ENCODE results near the gene PTPRN2.
"Not testable (repeated sequence)": the region's sequence is repeated elsewhere in the genome, so short reads cannot be mapped to it uniquely, and the experiment has no call there.

DNA sequence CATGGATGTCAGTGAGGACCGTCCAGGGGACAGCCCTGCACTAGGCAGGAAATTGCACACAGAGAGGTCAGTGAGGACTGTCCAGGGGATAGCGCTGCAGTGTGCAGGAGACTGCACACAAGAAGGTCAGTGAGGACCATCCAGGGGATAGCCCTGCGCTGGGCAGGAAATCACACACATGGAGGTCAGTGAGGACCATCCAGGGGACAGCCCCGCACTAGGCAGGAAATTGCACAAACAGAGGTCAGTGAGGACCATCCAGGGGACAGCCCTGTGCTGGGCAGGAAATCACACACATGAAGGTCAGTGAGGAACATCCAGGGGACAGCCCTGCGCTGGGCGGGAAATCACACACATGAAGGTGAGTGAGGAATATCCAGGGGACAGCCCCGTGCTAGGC, 80.4 kb downstream of the PTPRN2 start:
- TF ChIP-seq, protein P1, sequence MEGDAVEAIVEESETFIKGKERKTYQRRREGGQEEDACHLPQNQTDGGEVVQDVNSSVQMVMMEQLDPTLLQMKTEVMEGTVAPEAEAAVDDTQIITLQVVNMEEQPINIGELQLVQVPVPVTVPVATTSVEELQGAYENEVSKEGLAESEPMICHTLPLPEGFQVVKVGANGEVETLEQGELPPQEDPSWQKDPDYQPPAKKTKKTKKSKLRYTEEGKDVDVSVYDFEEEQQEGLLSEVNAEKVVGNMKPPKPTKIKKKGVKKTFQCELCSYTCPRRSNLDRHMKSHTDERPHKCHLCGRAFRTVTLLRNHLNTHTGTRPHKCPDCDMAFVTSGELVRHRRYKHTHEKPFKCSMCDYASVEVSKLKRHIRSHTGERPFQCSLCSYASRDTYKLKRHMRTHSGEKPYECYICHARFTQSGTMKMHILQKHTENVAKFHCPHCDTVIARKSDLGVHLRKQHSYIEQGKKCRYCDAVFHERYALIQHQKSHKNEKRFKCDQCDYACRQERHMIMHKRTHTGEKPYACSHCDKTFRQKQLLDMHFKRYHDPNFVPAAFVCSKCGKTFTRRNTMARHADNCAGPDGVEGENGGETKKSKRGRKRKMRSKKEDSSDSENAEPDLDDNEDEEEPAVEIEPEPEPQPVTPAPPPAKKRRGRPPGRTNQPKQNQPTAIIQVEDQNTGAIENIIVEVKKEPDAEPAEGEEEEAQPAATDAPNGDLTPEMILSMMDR (conservative IDR thresholded peaks at IDR 0.05 in 1 of 2, IDR thresholded peaks at IDR 0.05 in 1 of 2; ENCODE audit: extremely low read depth in 1 of 2, insufficient read depth in 1 of 2, low read depth in 1 of 2, low read length in 2 of 2), result not testable (repeated sequence)
- not testable (repeated sequence) for TF ChIP-seq EZH2 (IDR thresholded peaks at IDR 0.05; ENCODE audit: borderline replicate concordance, low read length)

All from mammary epithelial cell (primary cell).